Fibroblast of the aortic adventitia (primary cell): Measurements from ENCODE around the gene VLDLR. TPM values are rescaled to one million over a fixed set of nuclear protein-coding genes. Genes with fewer than 3 reads are reported as not detected.
A peak's percentile ranks its signal among the peaks of the same experiment; 100 is the strongest.

Experiments used
- DNase-seq: peaks from one replicate; pipeline ENCODE4 v3.0.0-alpha.2; 2010; ENCODE audit warnings: low read depth
- H3K4me3 ChIP-seq: 2 replicates; pipeline ENCODE4 v1.5.1; 2011; ENCODE audit warnings: low read depth, mild to moderate bottlenecking, control low read depth, low read length, moderate library complexity
- total RNA-seq: library from RNA; depleted of rRNA; stranded (reverse); fragments of >200 nt; gene quantifications from 2 replicates; pipeline ENCODE4 v1.2.3, GENCODE V29; 2012; ENCODE audit warnings: low replicate concordance
- TF ChIP-seq, protein P1 (sequence below): IDR thresholded peaks from 2 replicates; pipeline ENCODE4 v1.5.1; 2011; ENCODE audit warnings: mild to moderate bottlenecking, low read length, control low read depth, inconsistent platforms; ENCODE audit not compliant: insufficient read depth

Gene VLDLR
- total RNA-seq, 1 donor = 12.7 TPM

DNA sequence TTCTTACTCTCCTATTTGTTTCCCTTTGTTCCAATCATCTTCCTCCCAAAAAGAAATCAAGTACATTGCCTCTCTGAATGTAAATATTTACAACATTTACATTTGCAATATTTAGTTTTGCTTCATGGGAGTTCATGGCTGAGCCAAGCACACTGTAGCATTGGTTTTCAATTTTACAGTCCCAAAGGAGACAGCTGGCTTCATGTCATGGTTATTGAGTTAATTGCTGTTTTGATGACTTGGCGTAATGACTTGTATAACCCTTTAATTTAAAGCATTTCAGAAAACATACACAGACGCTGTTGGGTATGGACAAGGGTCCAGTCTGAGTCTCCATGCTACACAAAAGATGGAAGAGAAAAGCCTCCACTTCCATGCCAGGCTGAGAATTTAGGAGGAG, 25.6 kb upstream of the VLDLR start:
- no peak for DNase-seq
- TF ChIP-seq, protein P1, sequence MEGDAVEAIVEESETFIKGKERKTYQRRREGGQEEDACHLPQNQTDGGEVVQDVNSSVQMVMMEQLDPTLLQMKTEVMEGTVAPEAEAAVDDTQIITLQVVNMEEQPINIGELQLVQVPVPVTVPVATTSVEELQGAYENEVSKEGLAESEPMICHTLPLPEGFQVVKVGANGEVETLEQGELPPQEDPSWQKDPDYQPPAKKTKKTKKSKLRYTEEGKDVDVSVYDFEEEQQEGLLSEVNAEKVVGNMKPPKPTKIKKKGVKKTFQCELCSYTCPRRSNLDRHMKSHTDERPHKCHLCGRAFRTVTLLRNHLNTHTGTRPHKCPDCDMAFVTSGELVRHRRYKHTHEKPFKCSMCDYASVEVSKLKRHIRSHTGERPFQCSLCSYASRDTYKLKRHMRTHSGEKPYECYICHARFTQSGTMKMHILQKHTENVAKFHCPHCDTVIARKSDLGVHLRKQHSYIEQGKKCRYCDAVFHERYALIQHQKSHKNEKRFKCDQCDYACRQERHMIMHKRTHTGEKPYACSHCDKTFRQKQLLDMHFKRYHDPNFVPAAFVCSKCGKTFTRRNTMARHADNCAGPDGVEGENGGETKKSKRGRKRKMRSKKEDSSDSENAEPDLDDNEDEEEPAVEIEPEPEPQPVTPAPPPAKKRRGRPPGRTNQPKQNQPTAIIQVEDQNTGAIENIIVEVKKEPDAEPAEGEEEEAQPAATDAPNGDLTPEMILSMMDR = no peak
- no peak overlapping the region for H3K4me3 ChIP-seq

DNA sequence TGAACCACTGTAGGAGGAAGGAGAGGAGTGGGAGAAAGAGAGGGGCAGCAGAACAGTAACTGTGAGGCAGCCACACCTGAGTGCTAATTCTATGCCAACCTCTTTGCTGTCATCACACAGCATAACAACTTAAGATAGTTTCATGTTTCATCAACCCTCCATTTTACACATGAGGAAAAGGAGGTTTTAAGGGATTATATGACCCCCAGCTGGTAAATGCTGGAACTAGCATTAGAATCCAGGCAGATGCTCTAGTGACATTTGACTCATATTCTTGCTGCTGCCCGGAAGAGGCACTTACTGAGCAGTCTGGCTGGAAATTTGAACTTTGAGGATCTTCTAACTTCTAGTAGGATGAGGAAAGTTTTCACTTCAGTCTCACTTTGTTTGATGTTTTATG, 24.1 kb upstream of the VLDLR start:
- DNase-seq = peak; percentile 22
- H3K4me3 ChIP-seq = no peak overlapping the region
- TF ChIP-seq, protein P1 = no peak

DNA sequence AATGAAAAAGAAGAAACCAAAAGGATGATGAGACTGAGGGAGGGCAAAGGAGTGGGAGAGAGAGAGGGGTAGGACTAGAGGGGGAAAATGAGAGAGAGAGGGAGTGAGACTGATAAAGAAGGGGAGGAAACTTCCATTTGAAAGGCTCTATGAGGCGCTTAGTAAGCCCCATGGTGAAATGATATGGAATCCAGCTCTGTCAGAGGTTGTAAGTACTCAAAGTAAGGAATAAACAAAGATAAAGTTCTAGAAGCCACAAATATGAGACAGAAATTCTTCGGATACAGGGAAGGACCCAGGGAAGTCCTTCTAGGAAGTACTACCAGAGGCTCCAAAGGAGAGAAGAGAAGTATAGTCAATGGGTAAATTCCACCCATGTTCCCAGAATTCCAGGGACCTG, 21.7 kb upstream of the VLDLR start:
- H3K4me3 ChIP-seq = no peak overlapping the region
- peak; percentile 64 for DNase-seq
- TF ChIP-seq, protein P1 = no peak

DNA sequence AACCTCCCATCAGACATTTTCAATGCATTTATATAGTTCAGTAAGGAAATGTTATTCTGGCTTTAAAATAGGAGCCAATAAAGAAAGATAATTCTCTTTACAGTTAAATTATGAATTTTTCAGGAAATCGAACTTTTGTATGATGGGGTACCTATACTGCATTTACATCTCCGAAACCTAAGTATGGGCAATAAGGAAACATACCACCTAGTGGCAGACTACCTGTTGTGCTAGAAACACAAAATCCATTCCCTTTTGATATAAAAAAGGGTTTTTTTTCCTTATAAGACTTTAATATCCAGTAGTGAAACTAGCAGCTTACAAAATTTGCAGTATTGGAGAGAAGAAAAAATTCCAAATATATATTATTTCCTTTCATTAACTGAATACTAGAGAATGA, 21.3 kb upstream of the VLDLR start:
- TF ChIP-seq, protein P1 = no peak
- DNase-seq = no peak
- no peak overlapping the region for H3K4me3 ChIP-seq

DNA sequence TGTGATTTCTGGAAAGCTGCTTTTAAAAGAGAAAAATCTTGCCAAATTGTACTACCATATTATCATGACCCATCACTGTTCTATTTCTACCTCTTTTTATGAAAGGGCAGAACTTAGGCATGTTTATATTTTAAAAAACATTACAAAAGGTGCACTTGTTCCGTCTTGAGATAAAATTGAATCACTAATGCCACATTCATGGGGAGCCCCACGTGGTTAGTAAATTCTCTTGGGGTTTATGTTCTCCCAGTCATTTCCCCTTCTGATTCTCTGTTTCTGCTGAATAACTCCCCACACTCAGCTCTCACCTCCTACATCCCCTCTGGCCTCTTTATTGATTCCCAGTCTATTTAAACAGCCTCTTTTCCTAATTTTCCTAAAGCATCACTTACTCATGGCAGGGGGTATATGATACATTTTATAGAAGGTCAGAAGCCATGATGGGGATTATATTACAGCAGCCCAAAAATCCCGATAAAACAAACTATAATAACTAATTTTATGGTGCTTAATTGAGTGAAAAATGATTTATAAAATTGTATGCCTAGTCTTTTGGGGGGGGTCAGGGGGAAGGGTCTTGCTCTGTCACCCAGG, 19.7 kb upstream of the VLDLR start:
- TF ChIP-seq, protein P1 = no peak
- DNase-seq = no peak
- H3K4me3 ChIP-seq = no peak overlapping the region

DNA sequence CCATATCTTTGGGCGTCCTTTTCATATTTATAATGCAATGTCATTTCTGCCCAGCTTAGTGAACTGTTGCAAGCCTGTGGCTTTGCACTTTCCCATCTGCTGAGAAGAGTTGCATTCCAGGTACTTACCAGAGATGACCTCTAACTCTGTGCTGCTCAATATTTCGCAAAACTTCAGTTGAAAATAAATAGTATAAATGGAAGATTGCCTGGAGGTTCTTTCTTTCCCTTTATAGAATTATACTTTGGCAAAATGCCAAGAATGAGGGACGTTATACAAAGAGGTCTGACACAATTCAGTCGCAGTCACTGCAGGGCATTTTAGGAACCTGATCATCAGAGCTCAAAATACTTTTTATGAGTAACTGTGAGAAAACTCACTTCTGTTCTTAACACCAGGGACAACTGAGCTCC, 18.9 kb upstream of the VLDLR start:
- H3K4me3 ChIP-seq = no peak overlapping the region
- TF ChIP-seq, protein P1 = no peak
- DNase-seq = peak; percentile 68

- no peak overlapping the region for H3K4me3 ChIP-seq
- TF ChIP-seq, protein P1 = no peak
- no peak for DNase-seq
These were observed 18.0 kb upstream of the VLDLR start for GRCh38 chr9:2603621-2604020.
